ENCODE results near the gene ZNF775.

The ZNF775 gene

GRCh38 chr7:150402671-150403321 lies 23.7 kb downstream of the ZNF775 start:
- no peak for FAIRE-seq

DNA sequence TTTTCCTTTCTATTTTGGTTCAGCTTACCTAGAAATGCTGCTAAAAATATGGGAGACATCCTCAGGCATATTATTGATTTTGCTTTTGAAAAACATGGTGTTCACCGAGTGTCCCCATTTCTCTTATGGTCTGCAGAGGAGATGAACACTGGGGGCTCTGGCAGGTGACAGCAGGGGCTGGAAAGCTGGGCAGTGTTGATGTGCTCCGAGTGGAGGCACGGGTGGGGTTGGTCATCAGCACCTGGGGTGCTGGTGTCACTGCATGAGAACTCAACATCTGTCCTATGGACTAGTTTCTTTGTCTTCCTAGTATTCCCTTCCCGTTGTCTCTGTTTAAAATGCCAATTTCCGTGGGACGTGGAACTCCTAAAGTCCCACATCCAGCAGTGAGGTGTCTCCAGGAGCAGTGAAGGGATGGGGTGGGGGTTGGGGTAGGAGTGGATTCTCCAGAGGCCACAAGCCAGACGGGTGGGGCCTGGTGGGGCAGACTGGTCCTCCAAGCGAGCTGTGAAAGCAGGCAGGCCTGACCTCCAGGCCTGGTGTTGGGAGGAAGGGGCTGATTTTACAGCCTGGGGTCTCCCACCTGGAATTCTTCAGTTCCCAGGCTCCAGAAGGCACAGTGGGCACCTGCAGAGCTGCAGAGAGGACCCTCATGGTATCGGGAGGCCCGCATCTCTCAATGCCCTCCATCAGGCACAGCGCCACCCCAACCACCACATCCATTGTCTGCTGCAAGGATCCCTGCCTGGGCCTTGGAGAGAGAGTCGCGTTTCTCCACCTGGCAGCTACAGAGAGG lies 24.4 kb downstream of the ZNF775 start:
- FAIRE-seq: no peak

DNA sequence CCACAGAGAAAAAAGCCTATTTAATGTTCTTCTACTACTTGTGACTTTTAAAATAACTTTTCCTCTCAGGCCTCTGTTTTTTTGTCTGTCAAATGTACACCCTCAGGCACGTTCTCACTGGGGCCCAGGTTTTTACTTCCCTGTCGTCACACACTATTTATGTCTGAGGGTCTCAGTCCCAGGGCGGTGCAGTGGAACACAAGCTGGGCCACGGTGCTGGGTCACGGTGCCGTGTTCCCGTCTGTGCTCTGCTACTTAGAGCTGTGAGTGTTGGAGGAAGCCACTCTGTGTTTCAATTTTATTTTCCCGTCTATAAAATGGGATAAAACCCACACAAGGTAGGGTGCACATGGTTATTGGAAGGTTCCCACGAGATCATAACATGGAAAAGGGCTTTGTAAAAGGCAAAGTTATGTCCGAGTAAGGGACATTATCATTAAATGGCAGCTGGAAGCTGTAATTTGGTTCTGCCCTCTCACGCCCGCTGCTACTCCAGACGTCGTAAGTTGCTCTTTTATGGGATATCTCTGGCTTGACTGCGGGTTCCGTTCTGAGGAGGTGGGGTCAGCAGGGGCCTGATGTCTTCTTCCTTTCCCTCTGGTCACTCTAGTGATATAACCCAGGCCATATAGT lies 25.2 kb downstream of the ZNF775 start:
- FAIRE-seq: no peak

DNA sequence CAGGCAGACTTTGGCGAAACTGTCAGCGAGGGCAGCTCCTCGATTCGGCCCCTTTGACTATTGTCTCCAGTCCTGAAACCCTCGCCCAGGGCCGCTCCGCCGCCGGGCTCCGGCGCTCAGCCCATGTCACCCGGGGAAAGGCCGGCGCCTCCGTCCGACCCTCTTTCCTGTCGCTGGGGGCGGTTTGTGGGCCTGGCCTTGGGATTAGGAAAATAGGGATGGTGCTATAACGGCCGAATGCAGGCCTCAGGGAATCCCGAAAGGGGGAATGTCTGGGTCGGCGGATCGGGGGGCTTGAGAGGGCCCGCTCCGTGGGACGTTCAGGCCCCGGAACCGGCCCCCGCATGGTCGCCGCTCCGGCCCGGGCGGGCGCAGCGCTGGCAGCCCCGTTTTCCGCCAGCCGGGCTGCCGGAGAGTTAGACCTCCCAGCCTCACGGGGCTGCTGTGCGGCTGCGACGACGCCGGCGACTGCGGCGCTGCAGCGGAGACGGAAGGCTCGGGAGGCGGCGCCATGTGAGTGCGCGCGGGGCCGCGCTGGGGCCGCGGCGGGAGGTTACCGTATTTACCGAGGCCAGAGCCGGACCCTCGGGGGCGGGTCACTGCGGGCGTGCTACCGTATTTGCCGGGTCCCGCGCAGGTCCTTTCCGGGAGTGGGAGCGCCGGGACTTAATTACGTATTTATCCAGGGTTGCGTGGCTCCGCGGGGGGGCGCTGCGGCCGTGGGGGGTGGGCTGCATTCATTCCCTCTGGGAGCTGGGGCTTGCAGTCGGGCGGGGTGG lies 25.9 kb downstream of the ZNF775 start:
- FAIRE-seq: no peak

GRCh38 chr7:150405584-150406311 lies 26.6 kb downstream of the ZNF775 start:
- FAIRE-seq: no peak

GRCh38 chr7:150406312-150406566 lies 27.1 kb downstream of the ZNF775 start:
- FAIRE-seq: no peak

- FAIRE-seq: no peak
Observed at GRCh38 chr7:150406567-150407421, 27.7 kb downstream of the ZNF775 start.

- FAIRE-seq: no peak
Observed at GRCh38 chr7:150407588-150408392, 28.7 kb downstream of the ZNF775 start.

DNA sequence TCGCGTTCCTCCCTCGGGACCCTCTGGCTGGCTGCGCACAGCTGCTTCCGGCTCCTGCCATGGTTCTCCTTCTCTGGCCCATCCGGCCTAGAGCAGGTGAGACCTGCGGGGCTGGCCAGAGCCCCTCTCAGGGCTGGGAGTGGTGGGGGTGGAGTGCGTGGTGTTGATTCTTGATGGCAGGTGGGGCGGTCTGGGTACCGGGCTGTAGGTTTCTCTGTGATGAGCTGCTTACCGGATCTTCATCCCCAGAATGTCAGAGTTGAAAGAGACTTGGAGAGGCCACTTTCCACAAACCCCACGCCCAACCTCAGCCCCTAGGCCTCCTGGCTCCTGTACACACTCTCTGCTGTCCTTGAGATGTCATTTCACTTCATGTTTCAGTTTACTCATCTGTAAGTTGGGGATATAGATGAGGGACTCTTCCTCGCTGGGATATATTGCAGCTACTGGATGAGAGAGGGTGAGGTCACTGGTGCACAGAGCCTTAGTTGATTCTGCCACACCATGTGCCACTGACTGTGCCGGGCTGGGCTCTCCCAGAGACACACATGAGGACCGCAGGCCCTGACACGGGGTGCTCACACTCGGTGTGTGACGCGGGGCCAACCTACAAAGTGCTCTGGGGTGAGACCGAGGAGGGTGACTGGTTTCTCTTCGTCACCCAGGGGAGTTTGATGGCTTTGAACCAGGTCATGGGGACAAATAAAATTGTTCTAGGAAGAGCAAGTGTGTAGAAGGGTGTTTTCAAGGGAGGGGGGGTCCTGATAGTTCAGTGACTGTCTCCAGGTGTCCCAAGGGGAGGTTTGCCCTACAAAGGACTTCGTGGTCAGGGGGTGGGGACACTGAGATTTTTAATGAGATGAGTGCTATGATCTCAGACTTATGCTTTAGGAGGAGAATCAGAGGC lies 29.5 kb downstream of the ZNF775 start:
- no peak for FAIRE-seq

- FAIRE-seq: no peak
Observed at GRCh38 chr7:150409300-150410030, 30.3 kb downstream of the ZNF775 start.

GRCh38 chr7:150410131-150410530 lies 31.0 kb downstream of the ZNF775 start:
- FAIRE-seq: no peak

DNA sequence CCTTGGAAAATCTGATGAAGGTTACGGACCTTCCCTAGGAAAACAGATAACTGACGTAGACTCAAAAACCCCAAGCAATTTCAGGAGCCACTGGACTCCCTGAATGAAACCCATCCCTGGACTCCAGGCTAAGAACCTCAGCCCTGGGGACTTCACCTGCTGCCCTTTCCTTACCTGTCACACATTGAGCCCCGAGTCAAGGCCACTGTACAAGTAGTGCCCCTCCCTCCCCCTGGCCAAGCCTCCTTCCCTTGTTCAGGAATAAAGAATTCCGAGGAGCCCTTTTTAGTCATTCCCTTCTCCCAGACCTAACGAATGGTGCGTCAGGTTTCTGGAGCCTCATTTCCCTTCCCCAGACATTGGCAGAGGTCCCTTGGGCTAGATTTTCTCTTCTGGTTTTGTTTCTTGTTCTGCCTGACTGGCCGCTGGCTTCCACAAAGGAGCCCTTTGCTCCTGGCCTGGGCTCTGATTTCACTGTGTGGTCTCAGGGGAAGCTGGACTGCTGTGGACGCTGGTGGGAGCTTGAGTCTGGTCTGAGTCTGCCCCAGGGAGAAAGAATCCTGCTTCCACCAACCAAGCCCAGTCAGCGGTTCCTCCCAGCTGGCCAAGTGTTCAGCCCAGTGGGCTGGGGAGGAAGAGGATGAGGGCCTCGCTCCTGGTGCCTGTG lies 31.7 kb downstream of the ZNF775 start:
- FAIRE-seq: no peak

GRCh38 chr7:150411606-150412005 lies 32.5 kb downstream of the ZNF775 start:
- no peak for FAIRE-seq

- FAIRE-seq: no peak
Observed at GRCh38 chr7:150412016-150412415, 32.9 kb downstream of the ZNF775 start.

GRCh38 chr7:150412518-150413488 lies 33.7 kb downstream of the ZNF775 start:
- no peak for FAIRE-seq

- no peak for FAIRE-seq
Observed at GRCh38 chr7:150413640-150414081, 34.5 kb downstream of the ZNF775 start.
